Activated CD4-positive, alpha-beta T cell treated with anti-CD3 and anti-CD28 coated beads, Interleukin-2, amount 50 U/mL, for 16 hours (primary cell): Measurements from ENCODE around the gene AKT3.
"Not testable (repeated sequence)": the region's sequence is repeated elsewhere in the genome, so short reads cannot be mapped to it uniquely, and the experiment has no call there.

Source experiments
- DNase-seq: peaks from one replicate; pipeline ENCODE4 v3.0.0-alpha.2; 2020

AKT3 gene

DNA sequence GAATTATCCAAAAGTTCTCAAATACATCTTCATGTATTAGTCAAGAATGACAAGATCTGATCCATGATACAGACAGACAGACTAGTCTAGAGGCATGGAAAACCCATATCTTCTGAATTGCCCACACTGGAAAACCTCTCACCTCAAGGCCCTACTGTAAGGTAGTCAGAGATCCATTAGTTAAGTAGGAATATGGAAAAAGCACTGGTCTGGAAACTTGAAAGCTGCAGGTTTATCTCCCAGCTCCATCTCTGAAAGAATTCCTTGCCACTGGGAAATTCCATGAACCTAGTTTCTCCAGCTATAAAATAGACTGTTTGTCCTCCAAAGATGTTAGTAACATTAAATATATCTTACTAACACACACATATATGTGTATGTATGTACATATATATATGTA lies 169.2 kb downstream of the AKT3 start:
- no peak for DNase-seq

DNA sequence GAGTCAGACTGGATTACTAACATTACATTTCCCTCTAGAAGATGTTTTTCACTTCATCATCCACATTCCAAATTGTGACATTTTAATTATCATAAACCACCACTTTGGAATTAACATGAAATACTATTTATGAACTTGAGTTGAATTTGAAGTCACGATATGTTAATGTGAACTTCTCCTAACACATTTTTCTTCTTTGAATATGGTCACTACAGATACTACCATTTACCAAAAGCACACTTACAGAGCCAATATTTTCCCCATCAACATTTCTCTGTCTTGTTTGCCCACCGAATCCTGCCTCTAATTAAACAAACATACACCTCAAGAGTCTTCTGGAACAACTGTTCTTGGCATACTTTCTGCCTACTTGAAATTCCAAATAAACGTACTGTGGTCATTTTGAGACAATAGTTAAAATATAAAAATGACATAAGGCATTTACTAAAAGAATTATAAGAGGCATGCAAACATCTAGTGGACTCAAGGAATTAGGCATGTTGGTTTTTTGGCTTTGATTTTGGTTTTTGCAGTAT lies 177.4 kb downstream of the AKT3 start:
- no peak for DNase-seq

DNA sequence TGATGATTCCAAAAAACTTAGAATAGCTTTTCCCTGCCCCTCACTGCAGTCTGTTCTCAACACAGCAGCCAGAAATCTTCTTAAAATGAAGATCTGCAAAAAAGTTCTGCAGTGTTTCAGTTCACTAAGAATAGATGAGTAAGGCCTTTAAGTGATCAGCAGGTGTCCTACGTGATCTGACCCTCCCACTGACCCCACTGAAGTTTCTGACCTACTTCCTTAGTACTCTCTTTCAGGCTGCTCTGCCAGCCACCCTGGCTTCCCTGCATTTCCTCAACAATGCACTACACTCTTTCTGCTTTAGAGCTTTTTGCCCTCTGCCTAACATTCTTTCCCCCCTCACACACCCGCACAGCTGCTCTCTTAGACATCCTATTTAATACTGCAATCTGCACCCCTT lies 182.5 kb downstream of the AKT3 start:
- DNase-seq: no peak

DNA sequence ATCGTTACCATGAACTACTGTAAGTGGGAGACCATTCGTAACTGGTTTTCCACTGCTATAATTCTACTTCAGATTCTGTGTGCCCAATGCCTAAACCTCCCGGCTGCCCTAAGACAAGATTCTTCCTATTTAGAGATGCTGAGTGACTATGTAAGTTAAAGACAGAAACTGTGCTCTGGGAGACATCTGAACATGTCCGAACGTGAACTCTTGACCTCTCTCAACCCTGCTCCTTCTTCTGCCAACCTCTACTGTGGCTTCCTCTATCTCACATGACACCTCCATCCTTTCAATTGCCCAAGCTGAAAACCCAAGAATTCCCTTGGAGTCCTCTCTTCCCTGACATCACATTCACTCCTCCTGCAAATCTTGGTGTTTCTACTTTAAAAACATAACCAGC lies 182.9 kb downstream of the AKT3 start:
- no peak for DNase-seq

DNA sequence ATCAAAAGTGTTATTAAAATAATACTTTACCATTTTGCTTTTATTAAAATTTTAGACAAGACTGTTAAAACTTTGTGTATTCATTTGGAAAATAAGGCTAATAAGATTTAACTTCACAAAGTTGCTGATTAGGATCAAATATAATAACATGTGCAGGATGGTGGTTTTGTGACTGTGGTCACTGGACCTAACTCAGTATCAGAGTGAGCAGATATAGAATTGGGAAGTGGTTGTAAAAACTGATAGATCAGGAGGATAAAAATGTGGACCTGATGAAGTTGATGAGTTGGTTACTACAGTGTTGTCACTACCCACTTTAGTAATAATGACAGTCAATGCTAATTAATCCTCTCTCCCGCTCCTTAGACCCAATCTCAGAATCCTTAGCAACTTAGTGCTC lies 186.4 kb downstream of the AKT3 start:
- no peak for DNase-seq

DNA sequence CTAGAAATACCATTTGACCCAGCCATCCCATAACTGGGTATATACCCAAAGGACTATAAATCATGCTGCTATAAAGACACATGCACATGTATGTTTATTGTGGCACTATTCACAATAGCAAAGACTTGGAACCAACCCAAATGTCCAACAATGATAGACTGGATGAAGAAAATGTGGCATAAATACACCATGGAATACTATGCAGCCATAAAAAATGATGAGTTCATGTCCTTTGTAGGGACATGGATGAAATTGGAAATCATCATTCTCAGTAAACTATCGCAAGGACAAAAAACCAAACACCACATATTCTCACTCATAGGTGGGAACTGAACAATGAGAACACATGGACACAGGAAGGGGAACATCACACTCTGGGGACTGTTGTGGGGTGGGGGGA lies 187.9 kb downstream of the AKT3 start:
- not testable (repeated sequence) for DNase-seq

DNA sequence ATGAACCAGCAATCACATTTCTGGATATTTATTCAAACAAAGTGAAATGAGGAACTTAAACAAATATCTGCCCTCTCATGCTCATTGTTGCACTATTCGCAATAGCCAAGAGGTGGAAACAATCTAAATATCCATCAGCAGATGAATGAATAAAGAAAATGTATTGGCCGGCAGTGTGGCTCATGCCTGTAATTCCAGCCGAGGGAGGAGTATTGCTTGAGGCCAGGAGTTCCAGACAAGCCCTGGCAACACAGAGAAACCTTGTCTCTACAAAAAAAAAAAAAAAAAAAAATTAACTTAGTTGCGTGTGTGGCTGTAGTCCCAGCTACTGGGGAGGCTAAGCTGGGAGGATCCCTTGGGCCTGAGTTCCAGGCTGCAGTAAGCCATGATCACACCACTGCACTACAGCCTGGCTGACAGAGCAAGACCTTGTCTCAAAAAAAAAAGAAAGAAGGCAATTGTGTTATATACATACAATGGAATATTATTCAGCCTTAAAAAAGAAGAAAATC lies 191.4 kb downstream of the AKT3 start:
- DNase-seq: no peak

DNA sequence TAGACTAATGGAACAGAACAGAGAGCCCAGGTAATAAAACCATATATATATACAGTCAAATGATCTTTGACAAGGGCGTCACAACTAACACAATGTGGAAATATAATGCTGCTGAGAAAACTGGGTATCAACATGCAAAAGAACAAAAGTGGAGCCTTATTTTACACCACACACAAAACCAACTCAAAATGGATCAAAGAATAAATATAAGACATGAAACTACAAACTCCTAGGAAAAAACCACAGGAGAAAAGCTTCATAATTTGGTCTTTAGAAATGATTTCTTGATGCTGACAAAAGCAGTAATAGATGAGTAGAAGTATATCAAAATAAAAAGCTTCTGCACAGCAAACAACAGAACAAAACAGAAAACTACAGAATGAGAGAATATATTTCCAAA lies 192.2 kb downstream of the AKT3 start:
- DNase-seq: no peak

DNA sequence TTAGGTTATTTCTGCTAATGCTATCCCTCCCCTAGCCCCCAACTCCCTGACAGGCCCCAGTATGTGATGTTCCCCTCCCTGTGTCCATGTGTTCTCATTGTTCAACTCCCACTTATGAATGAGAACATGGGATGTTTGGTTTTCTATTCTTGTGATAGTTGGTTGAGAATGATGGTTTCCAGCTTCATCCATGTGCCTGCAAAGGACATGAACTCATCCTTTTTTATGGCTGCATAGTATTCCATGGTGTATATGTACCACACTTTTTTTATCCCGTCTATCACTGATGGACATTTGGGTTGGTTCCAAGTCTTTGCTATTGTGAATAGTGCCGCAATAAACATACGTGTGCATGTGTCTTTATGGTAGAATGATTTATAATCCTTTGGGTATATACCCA lies 200.5 kb downstream of the AKT3 start:
- DNase-seq: not testable (repeated sequence)

DNA sequence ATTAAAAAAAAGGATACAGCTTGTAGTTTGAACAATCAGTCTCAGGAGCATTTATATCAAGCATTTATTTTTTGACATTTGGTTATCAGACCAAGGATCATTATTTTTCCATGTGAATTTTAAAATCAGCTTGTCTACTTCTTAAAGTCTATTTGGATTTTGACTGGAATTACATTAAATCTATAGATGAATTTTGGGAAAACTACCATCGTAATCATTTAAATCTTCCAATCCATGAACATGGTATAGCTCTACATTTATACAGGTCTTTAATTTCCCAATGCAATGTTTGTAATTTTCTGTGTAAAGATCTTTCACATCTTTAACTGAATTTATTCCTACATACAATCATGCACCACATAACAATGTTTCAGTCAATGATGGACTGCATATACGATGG lies 203.2 kb downstream of the AKT3 start:
- no peak for DNase-seq

DNA sequence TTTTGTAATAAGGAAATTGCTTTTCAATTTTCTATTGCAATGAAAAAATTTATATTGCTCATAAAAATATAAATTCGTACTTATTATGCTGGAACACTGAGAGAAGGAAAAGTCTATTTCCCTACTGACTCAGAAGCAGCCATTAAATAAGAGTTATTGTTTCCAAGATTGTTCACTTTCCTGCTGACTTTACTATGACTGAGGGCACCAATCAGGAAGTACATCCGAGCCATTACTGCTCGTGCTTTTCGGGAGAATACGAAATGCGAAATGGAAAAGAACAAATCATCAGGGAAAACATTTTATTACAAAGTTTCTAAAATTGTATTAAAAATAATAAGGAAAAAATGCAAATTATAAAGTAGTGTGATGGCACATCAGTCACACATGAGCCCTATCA lies 204.8 kb downstream of the AKT3 start:
- no peak for DNase-seq

DNA sequence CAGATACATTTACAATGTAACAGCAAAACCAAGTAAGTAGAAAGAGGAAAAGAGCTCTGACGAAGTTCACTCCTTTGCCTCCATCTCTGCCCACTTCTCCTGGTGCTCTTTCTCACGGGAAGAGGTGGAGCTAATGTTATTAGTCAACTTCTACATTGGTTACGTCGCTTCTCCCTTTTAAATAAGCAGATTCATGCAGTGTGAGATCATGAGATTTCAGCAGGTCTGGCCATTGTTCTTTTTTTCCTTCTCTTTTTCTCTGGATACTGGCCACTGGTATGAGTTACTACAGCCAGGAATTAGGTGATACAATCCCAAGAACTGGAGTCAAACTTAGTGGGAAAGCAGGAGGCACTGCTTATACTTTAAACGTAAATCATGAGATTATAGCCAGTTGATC lies 207.1 kb downstream of the AKT3 start:
- no peak for DNase-seq

DNA sequence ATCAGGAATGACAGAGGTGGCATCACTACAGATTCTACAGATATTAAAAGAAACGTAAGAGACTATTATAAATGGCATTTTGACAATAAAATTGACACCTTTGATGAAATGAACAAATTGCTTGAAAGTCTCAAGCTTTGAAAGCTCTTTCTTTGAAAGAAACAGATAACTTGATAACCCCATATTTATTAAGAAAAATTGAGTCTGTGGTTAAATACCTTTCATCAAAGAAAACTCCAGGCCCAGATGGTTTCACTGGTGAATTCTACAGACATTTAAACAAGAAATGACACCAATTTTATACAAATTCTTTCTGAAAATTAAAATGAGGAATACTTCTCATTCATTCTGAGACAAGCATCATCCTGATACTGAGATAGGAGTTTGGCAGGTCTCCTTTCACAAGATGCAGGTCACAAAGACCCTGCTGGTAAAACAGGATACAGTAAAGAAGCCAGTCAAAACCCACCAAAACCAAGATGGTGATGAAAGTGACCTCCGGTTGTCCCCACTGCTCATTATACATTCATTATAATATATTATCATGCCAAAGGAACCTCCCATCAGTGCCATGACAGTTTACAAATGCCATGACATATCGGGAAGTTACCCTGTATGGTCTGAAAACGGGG lies 210.9 kb downstream of the AKT3 start:
- peak; percentile 18 for DNase-seq

DNA sequence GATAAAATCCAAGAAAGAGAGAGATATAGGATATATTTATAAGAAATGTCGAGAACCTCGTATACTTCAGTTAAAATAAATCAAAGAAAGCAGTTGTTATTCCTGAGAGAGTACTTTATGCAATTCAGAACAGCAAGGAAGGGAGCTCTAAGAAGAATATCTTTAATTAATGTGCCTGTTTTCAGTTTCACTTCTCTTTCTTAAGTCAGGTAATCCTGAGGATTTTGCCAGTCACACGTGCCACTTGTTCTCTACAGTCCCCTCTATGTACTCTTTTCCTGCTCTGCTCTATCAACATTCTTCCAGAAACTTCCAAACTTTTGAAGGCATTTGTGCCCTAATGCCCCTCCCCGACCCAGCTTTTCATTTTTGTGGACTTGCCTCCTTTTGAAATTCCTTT lies 211.9 kb downstream of the AKT3 start:
- DNase-seq: no peak

DNA sequence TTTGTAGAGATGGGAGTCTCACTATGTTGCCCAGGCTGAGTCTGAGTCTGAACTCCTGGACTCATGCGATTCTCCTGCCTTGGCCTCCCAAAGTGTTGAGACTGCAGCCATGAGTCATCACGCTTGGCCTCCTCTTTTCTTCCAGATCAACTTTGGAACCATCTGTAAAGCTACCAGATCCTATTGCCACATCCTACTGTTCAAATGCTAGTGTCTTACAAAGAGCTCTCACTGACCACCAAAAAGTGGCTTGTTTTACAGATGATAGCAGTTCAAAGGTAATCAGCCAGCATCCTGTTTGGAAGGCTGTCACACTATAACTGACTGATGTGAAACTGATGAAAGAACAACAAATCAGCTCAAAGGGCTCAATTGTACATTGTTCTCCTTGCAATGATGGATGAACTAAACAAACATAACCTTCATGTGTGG lies 221.6 kb downstream of the AKT3 start:
- no peak for DNase-seq

DNA sequence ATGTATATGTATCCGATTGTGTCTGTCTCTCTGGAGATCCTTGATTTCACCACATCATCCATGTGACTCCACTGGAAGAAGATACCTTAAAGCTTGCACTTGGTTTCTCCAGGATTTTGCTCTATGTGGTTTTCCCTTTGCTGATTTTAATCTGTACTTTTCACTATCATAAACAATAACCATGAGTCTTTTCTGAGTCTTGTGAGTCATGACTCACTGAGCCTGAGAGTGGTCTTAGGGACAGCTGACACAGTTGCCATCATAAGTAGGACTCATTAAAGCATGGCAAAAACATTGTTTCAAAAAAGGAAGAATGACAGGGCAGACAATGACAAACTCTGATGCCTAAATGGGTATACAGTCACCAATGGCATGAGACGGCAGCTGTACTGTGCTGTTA lies 226.2 kb downstream of the AKT3 start:
- no peak for DNase-seq

DNA sequence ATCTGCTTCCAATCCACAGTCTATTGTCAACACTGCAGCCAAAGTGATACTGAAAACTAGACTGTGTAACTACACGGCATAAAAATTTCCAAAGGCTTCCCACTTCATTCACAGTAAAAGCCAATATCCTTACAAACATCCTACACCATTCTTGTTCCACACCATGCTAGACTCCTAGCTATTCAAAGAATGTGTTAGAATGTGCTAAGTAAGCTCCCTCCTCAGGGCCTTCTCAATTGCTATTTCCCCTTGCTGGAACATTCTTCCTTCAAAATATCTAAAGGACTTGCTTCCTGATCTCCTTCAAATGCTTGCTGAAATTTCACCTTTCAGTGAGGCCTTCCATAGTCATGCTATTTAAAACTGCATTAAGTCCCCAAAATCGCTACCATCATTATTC lies 228.1 kb downstream of the AKT3 start:
- DNase-seq: no peak

DNA sequence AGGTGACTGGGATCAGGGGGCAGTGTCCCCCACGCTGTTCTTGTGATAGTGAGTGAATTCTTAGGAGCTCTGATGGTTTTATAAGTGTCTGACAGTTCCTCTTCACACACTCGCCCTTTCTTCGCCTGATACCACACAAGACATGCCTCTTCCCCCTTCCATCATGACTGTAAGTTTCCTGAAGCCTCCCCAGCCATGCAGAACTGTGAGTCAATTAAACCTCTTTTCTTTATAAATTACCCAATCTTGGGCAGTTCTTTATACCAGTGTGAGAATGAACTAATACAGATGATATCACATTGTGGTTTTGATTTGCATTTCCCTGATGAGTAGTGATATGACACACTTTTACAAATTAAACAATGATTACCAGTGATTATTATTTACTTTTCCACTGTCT lies 229.9 kb downstream of the AKT3 start:
- DNase-seq: no peak

DNA sequence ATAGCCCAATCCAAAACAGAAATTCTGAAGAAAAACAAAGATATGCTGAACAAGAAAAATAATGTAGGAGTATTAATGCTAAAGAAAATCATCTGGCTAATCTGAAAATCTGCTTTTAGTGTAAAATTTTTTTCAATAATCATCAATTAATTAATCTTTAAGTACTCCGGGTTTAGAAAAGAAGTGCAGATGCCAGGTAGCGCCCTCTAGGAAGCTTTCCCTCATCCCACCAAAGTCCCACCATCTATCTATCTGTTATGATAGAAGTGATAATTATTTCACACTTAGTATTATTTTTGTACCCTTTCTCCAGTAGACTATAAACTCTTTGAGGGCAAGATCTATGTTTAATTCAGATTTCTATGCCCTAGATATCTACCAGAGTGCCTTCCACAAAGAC lies 240.3 kb downstream of the AKT3 start:
- DNase-seq: no peak

DNA sequence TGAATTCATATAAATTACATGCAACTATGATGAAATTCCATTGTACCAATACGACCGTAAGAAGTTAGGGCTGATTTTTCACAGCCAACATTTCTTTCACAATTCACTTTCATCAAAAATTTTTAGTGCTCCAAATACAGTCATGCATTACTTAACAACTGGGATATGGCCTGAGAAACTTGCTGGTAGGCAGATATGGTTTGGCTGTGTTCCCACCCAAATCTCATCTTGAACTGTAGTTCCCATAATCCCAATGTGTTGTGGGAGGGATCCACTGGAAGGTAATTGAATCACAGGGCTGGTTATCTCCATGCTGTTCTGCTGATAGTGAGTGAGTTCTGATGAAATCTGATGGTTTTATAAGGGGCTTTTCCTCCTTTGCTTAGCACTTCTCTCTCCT lies 244.4 kb downstream of the AKT3 start:
- no peak for DNase-seq

DNA sequence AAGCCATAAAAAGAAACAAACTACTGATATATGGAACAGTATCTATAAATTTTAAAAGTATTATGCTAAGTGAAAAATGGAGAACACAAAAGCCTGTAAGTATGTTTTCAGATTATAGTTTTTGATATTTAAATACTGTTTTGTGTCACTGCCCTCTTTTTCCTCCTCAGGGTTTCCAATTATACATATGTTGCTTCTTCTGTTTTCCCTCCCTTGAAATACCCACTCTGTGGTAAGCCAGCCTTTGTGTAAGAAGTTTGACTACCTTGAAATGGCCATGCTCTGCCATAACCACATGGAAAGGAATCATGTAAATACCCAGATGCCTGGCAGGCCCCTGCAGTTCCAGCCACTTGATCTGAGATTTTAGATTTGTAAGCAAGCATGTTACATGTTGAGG lies 248.3 kb downstream of the AKT3 start:
- DNase-seq: no peak

DNA sequence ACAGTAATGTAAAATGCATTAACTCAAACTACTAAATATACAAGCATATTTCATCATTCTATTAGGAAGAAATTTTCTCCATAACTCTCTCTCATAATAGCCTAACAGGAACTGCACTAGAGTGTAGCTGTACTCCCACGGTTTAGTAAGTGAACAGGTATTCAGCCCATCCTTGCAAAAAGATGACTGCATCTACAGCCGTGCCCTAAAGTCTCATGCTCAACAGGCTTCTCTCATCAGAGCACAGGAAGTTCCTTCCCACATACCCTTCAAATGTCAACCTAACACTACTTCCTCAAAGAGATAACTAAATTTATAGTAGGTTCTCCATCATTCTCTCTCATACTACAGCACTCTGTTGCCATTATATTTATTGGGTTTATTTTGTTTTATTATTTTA lies 251.6 kb downstream of the AKT3 start:
- DNase-seq: peak; percentile 45

DNA sequence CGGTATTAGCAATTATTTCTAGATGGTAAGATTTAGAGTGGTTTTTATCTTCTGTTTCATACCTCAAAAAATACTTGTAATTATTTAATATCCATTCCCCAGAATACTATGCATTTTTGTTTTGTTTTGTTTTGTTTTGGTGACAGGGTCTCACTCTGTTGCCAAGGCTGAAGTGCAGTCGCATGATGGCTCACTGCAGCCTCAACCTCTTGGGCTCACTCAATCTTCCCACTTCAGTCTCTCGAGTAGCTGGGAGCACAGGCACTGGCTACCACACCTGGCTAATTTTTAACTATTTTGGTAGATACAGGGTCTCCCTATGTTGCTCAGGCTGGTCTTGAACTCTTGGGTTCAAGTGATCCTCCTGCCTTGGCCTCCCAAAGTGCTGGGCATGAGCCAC lies 252.7 kb downstream of the AKT3 start:
- no peak for DNase-seq

DNA sequence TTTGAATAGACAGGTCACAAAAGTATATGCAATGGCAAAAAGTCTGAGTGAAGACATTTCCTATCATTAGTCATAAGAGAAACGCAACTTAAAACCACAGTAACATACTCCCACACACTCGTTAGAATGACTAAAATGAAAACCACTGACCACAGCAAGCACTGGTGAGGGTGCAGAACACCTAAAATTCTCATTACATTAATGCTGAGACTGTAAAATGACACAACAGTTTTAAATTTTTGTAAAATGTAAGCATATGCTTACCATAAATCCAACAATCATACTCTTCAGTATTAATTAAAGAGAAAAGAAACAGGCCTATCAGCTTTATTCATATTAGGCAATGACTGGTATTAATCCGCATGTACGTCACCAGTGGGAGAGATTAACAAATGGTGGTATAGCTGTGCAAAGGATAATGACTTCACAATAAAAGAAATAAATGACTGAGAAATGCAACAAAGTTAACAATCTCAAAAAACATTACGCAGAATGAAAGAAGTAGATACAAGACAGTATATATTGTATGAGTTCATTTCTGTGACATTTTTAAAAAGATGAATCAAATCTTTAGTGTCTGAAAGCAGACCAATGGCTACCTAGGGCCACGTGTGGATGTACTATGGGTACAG lies 253.5 kb downstream of the AKT3 start:
- peak; percentile 91 for DNase-seq
